Right kidney (tissue), 1 donor: ENCODE measurements around the gene MCIDAS.

ENCODE experiments used
- DNase-seq: peaks from one replicate; pipeline ENCODE4 v3.0.0-alpha.2; 2016

MCIDAS gene

DNA sequence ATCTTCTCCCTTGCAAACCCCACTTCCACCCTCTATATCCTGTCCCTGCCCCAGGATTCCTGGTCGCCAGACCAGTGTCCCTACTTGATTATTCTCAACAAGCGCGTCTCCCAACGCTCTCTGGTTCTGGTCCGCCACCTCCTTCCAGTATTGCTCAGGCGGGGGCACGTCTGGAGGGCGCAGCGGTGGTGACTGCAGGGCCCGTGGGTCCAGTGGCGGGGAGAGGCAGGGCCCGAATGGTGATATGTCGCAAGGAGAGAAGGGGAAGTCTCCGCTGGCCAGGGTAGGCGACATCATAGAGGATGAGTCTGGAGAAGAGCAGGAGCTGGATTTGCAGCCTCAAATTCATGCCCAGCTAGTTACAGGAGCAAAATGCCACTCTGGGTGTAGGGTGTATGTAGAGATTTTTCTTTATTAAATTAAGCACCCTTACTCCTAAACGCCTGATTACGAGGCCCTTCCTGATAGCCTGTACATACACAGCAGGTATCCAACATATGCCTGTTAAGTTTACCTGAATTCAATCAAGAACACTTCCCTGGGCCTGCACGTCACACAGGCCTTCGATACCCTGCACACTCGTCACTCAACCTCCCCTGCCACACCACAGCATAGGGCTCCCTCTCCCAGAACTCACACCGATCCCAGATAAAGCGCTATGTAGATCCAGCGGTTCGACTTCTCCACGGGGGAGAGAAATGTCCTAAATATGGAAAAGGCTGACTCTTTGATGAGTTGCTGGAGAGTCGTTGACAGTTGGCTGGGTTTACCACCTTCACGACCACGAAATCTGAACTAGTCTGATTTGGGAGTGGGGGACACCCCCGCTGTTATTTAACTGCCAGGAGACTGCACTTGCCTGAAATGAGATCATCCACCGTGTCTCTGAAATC is 4.8 kb downstream of the MCIDAS start:
- DNase-seq, result peak; percentile 37

DNA sequence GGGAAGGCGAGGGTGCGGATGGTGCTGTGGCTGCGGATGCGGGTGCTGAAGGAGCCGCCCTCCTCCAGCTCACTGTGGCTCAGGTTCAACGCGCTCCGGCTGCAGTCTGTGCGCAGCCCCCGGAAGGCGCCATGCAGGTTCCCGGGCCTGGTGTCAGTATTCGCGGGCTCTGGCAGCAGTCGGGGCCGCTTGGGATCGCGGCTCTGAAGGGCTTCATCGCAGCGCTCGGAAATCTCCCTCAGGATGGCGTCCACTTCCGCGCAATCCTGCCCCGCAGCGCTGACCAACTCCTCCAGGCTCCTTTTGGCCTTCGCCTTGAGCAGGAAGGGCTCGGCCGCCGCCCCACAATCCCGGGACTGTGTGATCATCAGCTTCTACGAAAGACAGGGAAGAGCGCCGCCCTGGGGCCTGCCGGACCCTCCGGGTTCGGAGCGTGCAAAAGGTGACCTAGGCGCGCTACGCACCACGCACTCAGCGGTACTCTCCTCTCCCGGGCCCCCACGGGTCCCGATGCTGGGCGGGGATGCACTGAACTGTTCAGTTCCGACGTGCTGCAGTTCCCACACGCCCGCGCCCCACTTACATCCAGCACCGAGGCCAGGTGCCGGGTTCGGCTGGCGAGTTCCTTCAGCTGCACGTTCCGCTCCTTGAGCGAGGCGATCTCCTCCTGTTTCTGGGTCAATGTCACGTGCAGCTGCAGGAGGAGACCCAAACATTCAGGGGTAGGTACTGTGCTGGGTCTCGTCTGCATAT is 6.5 kb downstream of the MCIDAS start:
- peak; percentile 65 for DNase-seq

DNA sequence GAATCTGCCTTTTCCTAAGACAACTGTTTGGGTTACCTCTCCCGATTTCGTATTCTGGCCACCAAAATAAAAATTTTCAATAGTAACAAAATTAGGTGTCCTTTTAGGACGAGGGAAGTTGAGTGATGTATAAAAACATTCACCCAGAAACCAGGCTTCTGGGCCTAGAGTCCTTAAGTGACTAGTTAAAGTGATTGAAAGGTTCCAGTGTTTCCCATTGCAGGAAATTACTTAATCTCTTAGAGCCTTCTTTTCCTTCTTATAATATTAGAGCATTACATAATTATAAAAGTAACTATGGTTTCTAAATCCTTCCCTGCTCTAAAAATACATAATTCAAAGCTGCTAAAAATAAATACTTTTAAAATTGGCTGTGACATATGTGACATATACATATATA is 7.3 kb downstream of the MCIDAS start:
- no peak for DNase-seq

DNA sequence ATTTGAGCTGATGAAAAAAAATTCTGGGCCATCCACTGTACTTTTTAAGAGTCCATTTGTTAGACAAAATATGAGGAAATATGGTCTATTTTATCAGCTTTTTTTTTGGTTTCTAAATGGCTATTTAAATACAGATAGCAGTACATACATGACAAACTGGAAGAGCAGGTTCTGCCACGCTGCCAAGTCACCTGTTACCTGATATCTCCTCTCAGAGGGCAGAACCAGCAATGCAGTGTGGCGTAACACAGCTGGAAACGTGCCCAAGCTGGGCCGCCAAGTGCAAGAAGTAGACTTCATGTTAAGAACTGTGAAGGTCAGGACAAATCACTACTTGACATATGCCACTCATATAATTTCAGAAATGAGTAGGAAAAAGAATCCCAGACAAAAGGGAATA is 8.1 kb downstream of the MCIDAS start:
- no peak for DNase-seq

DNA sequence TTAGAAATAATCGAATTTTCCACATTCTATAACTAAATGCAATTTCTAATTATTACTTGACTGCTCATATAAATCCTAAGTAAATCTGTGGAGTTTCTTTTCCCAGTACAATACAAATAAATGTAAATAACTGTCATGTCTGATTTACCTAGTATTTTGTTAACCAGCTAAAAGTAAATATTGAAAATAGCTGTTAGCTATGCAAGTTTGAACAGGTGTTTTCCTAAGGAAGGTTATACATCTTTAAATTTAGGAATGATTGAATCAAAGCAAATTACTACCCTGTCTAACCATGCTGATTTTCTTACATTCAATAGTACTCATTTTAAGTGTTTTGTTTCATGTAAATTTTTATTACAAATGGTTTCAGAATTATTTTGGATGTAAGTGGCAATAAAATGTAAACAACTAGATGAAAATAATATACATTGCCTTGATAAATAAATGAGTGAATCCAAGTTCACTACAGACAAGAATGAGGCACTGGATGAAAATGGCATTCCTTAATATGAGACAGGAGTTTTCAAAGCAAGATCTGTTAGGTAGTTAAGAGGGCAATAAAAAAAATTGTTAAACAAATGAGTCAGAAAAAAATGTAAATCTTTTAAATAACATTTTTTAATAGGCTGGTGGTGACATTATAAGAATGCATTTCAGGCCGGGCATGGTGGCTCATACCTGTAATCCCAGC is 15.8 kb downstream of the MCIDAS start:
- no peak for DNase-seq

DNA sequence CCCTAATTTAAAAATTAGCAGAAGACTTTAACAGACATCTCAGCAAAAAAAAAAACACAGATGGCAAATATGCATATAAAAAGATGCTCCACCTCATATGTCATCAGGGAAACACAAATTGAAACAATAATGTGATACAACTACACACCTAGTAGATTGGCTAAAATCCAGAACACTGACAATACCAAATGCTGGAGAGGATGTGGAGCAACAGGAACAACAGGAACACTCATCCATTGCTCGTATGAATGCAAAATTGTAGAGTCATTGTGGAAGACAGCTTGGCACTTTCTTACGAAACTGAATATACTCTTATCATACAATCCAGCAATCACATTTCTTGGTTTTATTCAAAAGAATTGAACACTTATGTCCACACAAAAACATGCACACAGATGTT is 22.1 kb downstream of the MCIDAS start:
- DNase-seq, result no peak

DNA sequence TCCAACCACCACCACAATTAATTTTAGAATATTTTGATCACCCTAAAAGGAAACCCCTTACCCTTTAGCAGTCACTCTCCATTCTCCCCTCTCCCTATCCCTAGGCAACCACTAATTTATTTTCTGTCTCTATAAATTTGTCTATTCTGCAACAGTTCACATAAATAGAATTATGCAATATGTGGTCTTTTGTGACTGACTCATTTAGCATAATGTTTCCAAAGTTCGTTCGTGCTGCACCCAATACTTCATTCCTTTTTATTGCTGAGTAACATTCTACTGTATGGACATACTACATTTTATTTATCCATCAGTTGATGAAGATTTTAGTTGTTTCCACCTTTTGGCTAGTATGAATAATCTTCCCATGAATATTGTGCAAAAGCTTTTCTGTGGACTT is 36.0 kb downstream of the MCIDAS start:
- DNase-seq, result no peak

DNA sequence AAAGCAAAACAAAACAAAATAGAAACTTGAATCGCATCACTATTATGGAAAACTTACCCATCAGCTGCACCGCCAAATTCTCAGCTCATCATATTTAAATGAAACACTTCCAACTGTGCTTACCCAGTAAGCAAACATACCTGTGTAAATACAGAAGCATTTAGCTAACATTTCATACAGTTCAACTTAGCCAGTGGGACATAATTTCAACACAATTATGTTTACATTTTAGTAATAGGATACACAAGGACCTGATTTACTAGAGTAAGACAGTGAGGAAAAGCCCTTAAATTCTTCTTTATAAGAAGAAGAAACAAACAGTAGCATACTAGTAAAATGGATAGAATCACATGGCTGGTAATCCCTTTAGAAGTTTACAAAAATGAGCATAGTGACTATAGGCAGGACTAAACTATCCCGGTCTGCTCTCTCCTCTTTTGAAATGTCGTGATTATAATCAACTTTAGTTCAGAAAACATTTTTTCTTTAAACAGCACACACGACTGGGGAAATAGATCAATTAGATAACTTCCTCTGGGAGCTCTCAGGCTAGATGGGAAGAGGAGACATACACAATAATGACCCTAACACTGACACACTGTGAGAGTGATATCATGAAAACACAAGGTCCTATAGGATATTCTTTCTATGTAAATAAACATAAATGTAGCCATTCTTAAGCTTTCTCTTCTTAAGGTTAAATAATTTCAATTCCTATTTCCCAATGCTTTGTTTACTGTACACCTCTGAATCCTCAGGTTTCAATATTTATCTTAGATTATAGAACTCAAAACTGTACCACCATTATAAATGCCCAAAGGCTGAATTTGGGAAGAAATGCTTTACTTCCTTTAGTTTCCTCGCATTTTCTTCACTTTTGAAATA is 38.2 kb downstream of the MCIDAS start:
- no peak for DNase-seq

DNA sequence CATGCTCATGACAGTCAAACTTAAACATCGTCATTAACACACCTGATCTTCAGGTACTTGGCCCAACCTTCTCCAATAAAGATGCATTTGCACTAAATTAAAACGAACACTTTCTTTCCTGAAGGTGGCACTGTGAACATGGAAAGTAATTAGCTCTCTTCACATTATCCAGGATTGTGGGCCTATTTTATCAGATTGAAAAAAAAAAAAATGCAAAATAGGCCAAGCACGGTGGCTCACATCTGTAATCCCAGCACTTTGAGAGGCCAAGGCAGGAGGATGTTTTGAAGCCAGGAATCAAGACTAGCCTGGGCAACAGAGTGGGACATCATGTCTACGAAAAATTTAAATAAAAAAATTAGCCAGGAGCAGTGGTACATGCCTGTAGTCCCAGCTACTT is 39.7 kb downstream of the MCIDAS start:
- no peak for DNase-seq

DNA sequence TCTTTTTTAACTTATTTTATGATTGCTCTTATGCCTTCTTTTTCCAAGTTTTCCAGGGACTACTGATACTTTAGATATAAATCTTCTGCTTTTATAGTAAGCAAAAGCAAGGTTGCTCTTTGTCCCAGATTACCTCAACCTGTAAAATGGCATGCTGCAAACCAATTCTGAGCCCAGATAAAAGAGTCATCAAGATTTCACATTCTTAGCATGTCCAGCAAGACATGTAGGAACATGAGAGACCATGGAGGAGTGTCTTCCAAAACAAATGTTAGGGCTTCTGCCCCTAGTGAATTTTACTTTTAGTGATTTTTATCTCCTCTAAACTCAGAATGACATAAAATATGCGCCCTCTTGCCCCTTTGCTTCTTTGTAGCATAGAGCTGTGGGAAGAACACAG is 47.1 kb downstream of the MCIDAS start:
- no peak for DNase-seq

DNA sequence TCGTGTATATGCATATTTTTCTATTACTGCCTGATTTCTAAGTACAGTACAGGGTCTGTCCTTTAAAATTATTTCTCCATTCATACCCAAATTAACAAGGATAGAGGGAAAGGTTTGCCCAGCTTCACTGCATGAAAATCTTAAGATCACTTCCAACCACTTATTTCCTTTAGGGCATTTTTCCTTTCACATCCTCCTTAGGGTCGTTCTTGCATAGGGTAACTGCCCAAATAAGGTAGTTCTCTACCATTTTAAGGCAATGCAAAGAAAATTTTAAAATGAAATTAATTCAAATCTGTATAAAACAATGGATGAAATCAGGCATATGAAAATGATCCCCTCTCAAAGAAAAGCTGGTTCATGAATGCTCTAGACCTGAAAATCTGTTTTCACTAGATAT is 50.0 kb downstream of the MCIDAS start:
- no peak for DNase-seq

DNA sequence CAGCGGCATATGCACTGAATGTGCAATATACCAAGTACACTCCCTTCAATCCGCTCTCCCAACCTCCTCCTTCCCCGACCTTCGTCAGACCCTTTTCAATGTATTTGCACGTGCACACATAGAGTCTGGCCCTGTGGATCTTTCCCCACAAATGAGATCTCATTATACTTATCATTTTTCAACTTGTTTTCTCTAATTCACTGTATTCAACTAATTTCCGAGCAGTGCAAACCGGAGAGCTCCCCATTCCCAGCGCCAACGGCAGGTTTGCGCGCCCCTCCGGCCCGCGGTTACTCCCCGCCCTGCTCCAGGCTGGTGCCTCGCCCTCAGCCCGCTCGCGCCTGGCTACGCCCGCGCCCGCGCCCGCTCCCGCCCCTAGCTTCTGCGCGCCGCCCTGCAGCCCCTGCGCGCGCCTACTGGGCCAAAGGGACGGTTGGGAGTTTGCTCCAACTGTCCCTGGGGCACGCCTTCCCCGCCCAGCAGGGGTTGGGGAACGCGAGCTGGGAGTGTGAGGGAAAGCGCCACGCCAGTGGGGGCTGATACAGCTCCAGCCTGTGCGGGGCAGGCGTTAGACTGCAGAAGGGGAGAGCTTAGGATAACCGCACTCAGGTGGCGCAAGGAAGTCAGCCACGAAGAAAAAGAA is 50.8 kb downstream of the MCIDAS start:
- DNase-seq, result peak; percentile 72

DNA sequence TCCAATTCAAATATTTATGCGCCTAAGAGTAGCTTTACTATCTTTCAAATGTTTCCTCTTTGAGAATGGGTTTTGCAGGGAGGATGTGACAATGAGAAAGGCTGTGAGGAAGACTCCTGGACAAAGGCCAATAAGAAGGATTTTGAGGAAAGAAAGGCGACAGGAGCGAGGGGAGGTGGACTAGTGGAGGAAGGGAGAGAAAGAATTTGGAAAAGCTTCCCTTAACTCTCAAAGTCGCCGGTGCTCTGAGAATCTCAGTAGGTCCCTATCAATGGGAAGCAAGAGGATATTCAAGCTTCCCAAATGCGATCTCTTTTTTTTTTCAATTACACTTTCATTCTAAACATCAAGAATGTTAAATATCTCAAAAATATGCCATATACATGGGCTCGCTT is 51.3 kb downstream of the MCIDAS start:
- DNase-seq, result no peak

DNA sequence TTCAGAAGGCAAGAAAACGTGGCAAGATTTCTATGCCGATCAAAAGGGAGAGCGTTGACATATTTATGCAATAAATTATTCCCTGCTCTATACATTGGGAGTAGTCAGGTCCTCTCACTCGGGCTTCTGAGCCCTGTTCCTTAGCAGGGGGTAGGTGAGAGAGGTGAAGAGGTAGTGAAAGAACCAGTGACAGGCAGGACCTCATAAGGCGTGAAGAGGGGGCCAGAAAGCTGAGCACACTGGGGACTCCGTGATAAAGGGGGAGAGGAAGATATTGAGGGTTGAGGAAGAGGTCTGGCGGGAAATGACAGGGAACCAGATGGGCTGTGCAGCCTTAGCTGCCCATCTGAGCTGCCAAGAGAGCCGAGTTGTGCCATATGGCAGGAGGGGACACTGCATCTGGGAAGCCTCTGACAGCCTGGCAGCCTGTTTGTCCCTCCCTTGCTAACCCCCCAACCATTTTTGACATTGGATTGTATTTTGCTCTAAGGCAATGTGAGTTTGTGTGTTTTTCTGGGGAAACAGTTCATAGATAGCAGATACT is 53.4 kb downstream of the MCIDAS start:
- no peak for DNase-seq

DNA sequence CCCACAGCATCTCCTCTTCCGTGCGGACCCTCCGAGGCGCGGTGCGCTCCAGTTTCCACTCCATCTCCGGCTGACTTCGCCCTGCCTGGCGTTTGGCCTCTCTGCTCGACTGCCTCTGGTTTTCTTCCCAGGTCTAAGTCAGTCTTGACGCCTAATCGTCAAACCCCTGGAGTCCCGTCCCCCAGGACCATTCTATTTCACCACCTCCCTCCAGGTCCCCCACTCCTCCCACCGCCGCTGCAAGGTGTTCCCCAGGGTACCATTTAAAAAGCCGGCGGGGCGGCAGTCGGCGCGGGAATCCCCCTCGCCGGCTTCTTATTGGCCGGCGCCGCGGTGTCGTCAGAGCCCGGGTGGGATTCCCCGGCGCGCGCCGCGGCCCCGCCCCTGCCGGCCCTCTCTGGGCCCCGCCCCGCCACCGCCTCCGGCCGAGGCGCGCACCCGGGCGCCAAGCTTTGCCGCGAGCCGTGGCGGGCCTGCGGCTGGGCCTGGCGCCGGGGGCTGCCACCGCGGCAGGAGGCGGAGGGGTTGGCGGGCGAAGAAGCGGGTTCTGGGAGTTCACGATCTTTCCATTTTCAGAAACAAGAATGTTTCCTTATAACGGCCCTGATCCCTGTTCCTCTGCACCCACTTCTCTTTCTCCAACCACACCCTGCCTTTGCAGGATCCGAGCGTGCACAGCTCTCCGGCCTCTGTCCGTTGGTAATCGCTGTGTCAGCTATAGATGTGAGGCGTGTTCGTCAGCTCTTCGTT is 54.0 kb downstream of the MCIDAS start, which contains the start of gene CDC20B:
CDC20B (minus strand) TSS at position 241 of the 750 bp plus-strand sequence; CDS start at position 64, 177 bp downstream.
- DNase-seq, result peak; percentile 84

DNA sequence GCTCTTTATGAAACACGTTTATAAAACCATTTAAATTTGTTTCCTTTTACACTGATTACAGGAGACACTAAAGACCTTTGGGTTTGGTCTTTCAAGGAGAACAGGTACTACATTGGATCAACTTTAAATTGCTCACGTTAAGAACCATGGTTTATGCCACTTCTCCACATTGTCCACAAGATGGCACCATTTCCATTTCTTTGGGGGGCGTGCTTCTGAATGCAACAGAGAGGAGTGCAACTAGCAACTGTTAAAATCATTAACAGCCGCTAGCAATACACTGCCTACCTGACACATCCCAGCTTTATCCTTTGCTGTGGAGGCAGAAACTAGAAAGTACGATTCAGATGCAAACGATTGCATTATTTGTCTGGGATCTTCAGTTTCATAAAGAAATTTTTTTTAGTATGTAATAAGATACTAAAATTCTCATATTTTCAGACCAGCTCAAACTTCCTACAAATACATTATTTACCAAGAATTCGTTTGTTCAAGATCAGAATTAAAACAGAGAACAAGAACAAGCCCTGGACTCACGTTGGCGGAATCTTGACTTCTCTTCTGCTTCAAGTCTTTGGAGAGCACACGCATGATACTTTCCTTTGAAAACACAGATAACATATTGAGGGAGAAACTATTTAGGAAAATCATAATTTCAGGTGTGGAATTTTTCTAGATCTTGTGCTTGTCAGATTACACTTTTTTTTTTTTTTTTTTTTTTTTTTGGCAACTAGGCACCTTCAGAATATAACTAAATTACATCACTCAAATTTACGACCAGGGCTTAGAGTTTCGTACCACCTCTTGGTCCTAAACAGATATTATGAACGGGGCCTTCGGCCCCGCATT is 54.8 kb downstream of the MCIDAS start:
- DNase-seq, result peak; percentile 35

DNA sequence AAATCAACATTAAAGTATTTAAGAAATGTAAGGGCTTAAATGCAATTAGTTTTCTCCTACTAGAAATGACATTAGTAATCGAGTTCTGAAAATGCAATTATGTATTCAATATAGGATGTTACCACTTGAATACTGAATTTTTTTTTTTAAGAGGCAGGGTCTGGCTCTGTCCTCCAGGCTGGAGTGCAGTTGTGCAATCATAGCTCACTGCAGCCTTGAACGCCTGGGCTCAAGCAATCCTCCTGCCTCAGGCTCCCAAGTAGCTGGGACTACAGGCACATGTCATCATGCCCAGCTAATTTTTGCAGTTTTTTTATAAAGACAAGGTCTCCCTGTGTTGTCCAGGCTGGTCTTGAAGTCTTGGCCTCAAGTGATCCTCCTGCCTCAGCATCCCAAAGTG is 55.6 kb downstream of the MCIDAS start:
- no peak for DNase-seq
